HepG2 (cell line): Measurements from ENCODE around the gene NUDT22. TPM values are rescaled to one million over a fixed set of nuclear protein-coding genes. Genes with fewer than 3 reads are reported as not detected.

Experiments
- ATRX ChIP-seq: sonication (generic); formaldehyde crosslinking; IDR thresholded peaks from 2 replicates; pipeline ENCODE4 v1.4.0; 2020; ENCODE audit warnings: missing genetic modification reagents, borderline replicate concordance
- CHD2 ChIP-seq: IDR thresholded peaks from 2 replicates; pipeline ENCODE4 v1.6.1; 2011; ENCODE audit warnings: low read depth, low read length, improper control_type of control experiment
- HHEX ChIP-seq: IDR thresholded peaks from 2 replicates; pipeline ENCODE4 v1.6.1; 2016; ENCODE audit warnings: control low read depth
- ISL2 ChIP-seq: sonication (generic); formaldehyde crosslinking; IDR thresholded peaks from 2 replicates; pipeline ENCODE4 v1.5.0; 2020; ENCODE audit warnings: missing genetic modification reagents
- MAZ ChIP-seq, 2 experiments: sonication (generic) in 1 of 2; formaldehyde crosslinking in 1 of 2; IDR thresholded peaks; 2 replicates each; pipeline versions ENCODE4 v1.5.0 to v1.6.1; 2012 to 2020; ENCODE audit warnings: low read depth in 2 of 2, mild to moderate bottlenecking in 2 of 2, borderline replicate concordance in 1 of 2, improper control_type of control experiment in 1 of 2, low read length in 1 of 2, missing genetic modification reagents in 1 of 2, moderate library complexity in 1 of 2
- NFIC ChIP-seq: IDR thresholded peaks from 2 replicates; pipeline ENCODE4 v1.6.1; 2012; ENCODE audit warnings: mild to moderate bottlenecking, low read length, inconsistent platforms
- PTBP1 ChIP-seq: fragments of 200-400 bp; formaldehyde crosslinking; IDR thresholded peaks from 2 replicates; pipeline ENCODE4 v1.6.1; 2018; ENCODE audit warnings: low read length, low read depth; ENCODE audit not compliant: poor library complexity, severe bottlenecking
- RARA ChIP-seq: IDR thresholded peaks from 2 replicates; pipeline ENCODE4 v1.6.1; 2016; ENCODE audit warnings: missing genetic modification reagents, missing compliant biosample characterization
- SMARCE1 ChIP-seq: fragments of 450-650 bp; IDR thresholded peaks from 2 replicates; pipeline ENCODE4 v1.6.1; 2017; ENCODE audit warnings: borderline replicate concordance
- TRIM24 ChIP-seq: sonication (generic); formaldehyde crosslinking; IDR thresholded peaks from 2 replicates; pipeline ENCODE4 v1.8.0; 2022; ENCODE audit warnings: mild to moderate bottlenecking, missing genetic modification reagents
- U2AF1 ChIP-seq: fragments of 200-400 bp; formaldehyde crosslinking; optimal IDR thresholded peaks from 2 replicates; pipeline ENCODE3; 2017; ENCODE audit warnings: mild to moderate bottlenecking, low read depth, low read length
- ZNF713 ChIP-seq: sonication (generic); formaldehyde crosslinking; IDR thresholded peaks from 2 replicates; pipeline ENCODE4 v1.4.0; 2020; ENCODE audit warnings: mild to moderate bottlenecking, missing genetic modification reagents
- ZNF782 ChIP-seq: sonication (generic); formaldehyde crosslinking; IDR thresholded peaks from 2 replicates; pipeline ENCODE4 v1.4.0; 2020; ENCODE audit warnings: missing genetic modification reagents, mild to moderate bottlenecking, borderline replicate concordance
- polyA plus RNA-seq, 8 experiments: library from polyadenylated mRNA; depleted of rRNA in 3 of 8; stranded (reverse) in 7 of 8; unstranded in 1 of 8; fragments of >200 nt; fragmentation: Illumina TruSeq in 4 of 8; extraction: Trizol in 4 of 8; gene quantifications; 2 replicates each; pipeline versions ENCODE4 v1.2.1 to v1.2.3, GENCODE V29; 2011 to 2016; ENCODE audit warnings: low read depth in 4 of 8, missing spikeins in 1 of 8, mixed read lengths in 1 of 8; ENCODE audit not compliant: insufficient read depth in 1 of 8
- total RNA-seq, 5 experiments: library from RNA; depleted of rRNA; stranded (reverse); fragments of >200 nt; fragmentation: Illumina TruSeq; extraction: Trizol; gene quantifications; 2 replicates each; pipeline ENCODE4 v1.2.3, GENCODE V29; 2016; ENCODE audit warnings: low read depth in 1 of 5
- TF ChIP-seq, protein P1 (sequence below): sonication (generic); formaldehyde crosslinking; conservative IDR thresholded peaks from 2 replicates; pipeline ENCODE4 v1.8.0; 2022; ENCODE audit warnings: missing genetic modification reagents
- TF ChIP-seq, protein P2 (sequence below): sonication (generic); formaldehyde crosslinking; IDR thresholded peaks from 2 replicates; pipeline ENCODE4 v1.8.0; 2023; ENCODE audit warnings: mild to moderate bottlenecking, missing genetic modification reagents
- TF ChIP-seq, protein P3 (sequence below): sonication (generic); formaldehyde crosslinking; IDR thresholded peaks from 2 replicates; pipeline ENCODE4 v1.9.0; 2021; ENCODE audit warnings: mild to moderate bottlenecking, missing genetic modification reagents
- TF ChIP-seq, protein P4 (sequence below): sonication (generic); formaldehyde crosslinking; IDR thresholded peaks from 2 replicates; pipeline ENCODE4 v1.5.1; 2020; ENCODE audit warnings: missing genetic modification reagents, mild to moderate bottlenecking, borderline replicate concordance
- TF ChIP-seq, protein P5 (sequence below): sonication (generic); formaldehyde crosslinking; IDR thresholded peaks from 2 replicates; pipeline ENCODE4 v1.4.0; 2020; ENCODE audit warnings: missing genetic modification reagents

Gene NUDT22
- total and polyA plus RNA-seq, 2 of the 13 experiments (the other 11 are each of a cell fraction or from before 2014, with no cell fraction given), result 33.5 to 39.8 TPM

DNA sequence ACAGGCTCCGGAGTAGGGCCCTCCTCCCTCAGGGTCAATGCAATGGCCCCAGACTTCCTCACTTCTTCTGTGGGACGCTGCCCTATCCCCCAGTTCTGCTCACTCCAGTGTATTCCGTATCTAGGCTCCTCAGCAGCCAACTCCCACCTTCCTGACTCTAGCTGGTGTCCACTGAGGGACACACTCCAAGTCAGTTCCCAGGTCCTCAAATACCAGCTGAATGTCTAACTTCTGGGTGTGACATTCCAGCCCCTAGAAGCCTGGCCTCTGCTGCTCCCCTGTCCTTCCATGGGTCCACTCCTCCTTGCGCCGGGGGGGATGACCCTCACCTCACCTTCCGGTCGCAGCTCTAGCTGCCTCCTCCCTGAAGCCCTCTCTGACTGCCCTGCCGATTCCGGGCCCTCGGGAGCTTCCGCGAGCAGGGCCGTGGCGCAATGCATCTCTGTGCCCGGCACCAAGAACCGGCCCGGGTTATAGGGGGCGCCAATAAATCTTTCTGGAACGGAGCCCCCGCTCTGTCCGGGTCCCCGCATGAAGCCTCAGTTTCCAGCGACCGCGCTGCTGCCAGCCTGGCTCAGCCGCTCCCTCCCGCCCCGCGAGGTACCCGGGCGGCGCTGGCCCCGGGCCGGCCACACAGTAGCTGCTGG is 42.9 kb downstream of the NUDT22 start (continued):
- TF ChIP-seq, protein P1, sequence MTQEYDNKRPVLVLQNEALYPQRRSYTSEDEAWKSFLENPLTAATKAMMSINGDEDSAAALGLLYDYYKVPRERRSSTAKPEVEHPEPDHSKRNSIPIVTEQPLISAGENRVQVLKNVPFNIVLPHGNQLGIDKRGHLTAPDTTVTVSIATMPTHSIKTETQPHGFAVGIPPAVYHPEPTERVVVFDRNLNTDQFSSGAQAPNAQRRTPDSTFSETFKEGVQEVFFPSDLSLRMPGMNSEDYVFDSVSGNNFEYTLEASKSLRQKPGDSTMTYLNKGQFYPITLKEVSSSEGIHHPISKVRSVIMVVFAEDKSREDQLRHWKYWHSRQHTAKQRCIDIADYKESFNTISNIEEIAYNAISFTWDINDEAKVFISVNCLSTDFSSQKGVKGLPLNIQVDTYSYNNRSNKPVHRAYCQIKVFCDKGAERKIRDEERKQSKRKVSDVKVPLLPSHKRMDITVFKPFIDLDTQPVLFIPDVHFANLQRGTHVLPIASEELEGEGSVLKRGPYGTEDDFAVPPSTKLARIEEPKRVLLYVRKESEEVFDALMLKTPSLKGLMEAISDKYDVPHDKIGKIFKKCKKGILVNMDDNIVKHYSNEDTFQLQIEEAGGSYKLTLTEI (CRISPR knock-in tag), result no peak
- TF ChIP-seq, protein P2, sequence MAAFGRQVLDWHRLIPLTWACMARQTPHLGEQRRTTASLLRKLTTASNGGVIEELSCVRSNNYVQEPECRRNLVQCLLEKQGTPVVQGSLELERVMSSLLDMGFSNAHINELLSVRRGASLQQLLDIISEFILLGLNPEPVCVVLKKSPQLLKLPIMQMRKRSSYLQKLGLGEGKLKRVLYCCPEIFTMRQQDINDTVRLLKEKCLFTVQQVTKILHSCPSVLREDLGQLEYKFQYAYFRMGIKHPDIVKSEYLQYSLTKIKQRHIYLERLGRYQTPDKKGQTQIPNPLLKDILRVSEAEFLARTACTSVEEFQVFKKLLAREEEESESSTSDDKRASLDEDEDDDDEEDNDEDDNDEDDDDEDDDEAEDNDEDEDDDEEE (CRISPR knock-in tag), result no peak
- no peak for TF ChIP-seq PTBP1
- TF ChIP-seq TRIM24, result no peak
- no peak for TF ChIP-seq ZNF713
- TF ChIP-seq, protein P3, sequence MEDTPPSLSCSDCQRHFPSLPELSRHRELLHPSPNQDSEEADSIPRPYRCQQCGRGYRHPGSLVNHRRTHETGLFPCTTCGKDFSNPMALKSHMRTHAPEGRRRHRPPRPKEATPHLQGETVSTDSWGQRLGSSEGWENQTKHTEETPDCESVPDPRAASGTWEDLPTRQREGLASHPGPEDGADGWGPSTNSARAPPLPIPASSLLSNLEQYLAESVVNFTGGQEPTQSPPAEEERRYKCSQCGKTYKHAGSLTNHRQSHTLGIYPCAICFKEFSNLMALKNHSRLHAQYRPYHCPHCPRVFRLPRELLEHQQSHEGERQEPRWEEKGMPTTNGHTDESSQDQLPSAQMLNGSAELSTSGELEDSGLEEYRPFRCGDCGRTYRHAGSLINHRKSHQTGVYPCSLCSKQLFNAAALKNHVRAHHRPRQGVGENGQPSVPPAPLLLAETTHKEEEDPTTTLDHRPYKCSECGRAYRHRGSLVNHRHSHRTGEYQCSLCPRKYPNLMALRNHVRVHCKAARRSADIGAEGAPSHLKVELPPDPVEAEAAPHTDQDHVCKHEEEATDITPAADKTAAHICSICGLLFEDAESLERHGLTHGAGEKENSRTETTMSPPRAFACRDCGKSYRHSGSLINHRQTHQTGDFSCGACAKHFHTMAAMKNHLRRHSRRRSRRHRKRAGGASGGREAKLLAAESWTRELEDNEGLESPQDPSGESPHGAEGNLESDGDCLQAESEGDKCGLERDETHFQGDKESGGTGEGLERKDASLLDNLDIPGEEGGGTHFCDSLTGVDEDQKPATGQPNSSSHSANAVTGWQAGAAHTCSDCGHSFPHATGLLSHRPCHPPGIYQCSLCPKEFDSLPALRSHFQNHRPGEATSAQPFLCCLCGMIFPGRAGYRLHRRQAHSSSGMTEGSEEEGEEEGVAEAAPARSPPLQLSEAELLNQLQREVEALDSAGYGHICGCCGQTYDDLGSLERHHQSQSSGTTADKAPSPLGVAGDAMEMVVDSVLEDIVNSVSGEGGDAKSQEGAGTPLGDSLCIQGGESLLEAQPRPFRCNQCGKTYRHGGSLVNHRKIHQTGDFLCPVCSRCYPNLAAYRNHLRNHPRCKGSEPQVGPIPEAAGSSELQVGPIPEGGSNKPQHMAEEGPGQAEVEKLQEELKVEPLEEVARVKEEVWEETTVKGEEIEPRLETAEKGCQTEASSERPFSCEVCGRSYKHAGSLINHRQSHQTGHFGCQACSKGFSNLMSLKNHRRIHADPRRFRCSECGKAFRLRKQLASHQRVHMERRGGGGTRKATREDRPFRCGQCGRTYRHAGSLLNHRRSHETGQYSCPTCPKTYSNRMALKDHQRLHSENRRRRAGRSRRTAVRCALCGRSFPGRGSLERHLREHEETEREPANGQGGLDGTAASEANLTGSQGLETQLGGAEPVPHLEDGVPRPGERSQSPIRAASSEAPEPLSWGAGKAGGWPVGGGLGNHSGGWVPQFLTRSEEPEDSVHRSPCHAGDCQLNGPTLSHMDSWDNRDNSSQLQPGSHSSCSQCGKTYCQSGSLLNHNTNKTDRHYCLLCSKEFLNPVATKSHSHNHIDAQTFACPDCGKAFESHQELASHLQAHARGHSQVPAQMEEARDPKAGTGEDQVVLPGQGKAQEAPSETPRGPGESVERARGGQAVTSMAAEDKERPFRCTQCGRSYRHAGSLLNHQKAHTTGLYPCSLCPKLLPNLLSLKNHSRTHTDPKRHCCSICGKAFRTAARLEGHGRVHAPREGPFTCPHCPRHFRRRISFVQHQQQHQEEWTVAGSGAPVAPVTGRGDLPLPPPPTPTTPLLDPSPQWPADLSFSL (CRISPR knock-in tag), result no peak
- TF ChIP-seq, protein P4, sequence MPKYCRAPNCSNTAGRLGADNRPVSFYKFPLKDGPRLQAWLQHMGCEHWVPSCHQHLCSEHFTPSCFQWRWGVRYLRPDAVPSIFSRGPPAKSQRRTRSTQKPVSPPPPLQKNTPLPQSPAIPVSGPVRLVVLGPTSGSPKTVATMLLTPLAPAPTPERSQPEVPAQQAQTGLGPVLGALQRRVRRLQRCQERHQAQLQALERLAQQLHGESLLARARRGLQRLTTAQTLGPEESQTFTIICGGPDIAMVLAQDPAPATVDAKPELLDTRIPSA (CRISPR knock-in tag), result no peak; the same call in 1 of the 2 replicates
- TF ChIP-seq NFIC, result no peak
- no peak for TF ChIP-seq ATRX (CRISPR knock-in tag)
- TF ChIP-seq MAZ (IDR thresholded peaks at IDR 0.05; ENCODE audit: borderline replicate concordance, low read depth, low read length), result peak; percentile 51; the same call in 1 of the 2 replicates
- TF ChIP-seq MAZ (CRISPR knock-in tag; IDR thresholded peaks at IDR 0.05; ENCODE audit: low read depth), result no peak; the same call in 1 of the 2 replicates
- no peak for TF ChIP-seq ISL2 (CRISPR knock-in tag)
- no peak for TF ChIP-seq CHD2
- 0 out of 2 replicates have a peak, but pooled peaks have one; percentile 68 for TF ChIP-seq ZNF782 (CRISPR knock-in tag)
- no peak for TF ChIP-seq SMARCE1
- 0 out of 2 replicates have a peak, but pooled peaks have one; percentile 53 for TF ChIP-seq RARA (CRISPR knock-in tag)
- TF ChIP-seq U2AF1, result no peak
- TF ChIP-seq, protein P5, sequence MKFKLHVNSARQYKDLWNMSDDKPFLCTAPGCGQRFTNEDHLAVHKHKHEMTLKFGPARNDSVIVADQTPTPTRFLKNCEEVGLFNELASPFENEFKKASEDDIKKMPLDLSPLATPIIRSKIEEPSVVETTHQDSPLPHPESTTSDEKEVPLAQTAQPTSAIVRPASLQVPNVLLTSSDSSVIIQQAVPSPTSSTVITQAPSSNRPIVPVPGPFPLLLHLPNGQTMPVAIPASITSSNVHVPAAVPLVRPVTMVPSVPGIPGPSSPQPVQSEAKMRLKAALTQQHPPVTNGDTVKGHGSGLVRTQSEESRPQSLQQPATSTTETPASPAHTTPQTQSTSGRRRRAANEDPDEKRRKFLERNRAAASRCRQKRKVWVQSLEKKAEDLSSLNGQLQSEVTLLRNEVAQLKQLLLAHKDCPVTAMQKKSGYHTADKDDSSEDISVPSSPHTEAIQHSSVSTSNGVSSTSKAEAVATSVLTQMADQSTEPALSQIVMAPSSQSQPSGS (CRISPR knock-in tag), result no peak
- no peak for TF ChIP-seq HHEX (CRISPR knock-in tag)
